GM18520 (cell line): ENCODE measurements around the gene MIGA2.
"Not testable (repeated sequence)": the region's sequence is repeated elsewhere in the genome, so short reads cannot be mapped to it uniquely, and the experiment has no call there.

Source experiments
- ATAC-seq: cut with Tn5 transposase; IDR thresholded peaks from one replicate; pipeline ENCODE4 v1.9.1; 2021; ENCODE audit not compliant: unreplicated experiment

The MIGA2 gene

GRCh38 chr9:129036241-129036922, at the start of gene MIGA2:
Gene MIGA2, plus strand, starts transcription at chr9:129036626. Its CDS starts 3,969 bp downstream, at chr9:129040595.
- peak; percentile 96 for ATAC-seq

GRCh38 chr9:128986671-128987070, 49.8 kb upstream of the MIGA2 start:
- no peak for ATAC-seq

GRCh38 chr9:128987805-128988204, 48.6 kb upstream of the MIGA2 start:
- ATAC-seq = no peak

GRCh38 chr9:128992995-128993394, 43.4 kb upstream of the MIGA2 start:
- no peak for ATAC-seq

- ATAC-seq = no peak
Measured at GRCh38 chr9:128995791-128996190, 40.6 kb upstream of the MIGA2 start.

- ATAC-seq = no peak
Measured at GRCh38 chr9:128998462-128998861, 38.0 kb upstream of the MIGA2 start.

- ATAC-seq = no peak
Measured at GRCh38 chr9:128999581-129000206, 36.7 kb upstream of the MIGA2 start.

- no peak for ATAC-seq
Measured at GRCh38 chr9:129001504-129002325, 34.7 kb upstream of the MIGA2 start.

GRCh38 chr9:129002992-129003391, 33.4 kb upstream of the MIGA2 start:
- no peak for ATAC-seq

- ATAC-seq = not testable (repeated sequence)
Measured at GRCh38 chr9:129004173-129004572, 32.3 kb upstream of the MIGA2 start.

- ATAC-seq = no peak
Measured at GRCh38 chr9:129005336-129005997, 31.0 kb upstream of the MIGA2 start.

GRCh38 chr9:129006328-129007034, 29.9 kb upstream of the MIGA2 start:
- no peak for ATAC-seq

GRCh38 chr9:129007035-129007765, 29.2 kb upstream of the MIGA2 start:
- no peak for ATAC-seq

GRCh38 chr9:129007766-129008468, 28.5 kb upstream of the MIGA2 start:
- no peak for ATAC-seq

GRCh38 chr9:129008469-129008965, 27.9 kb upstream of the MIGA2 start:
- no peak for ATAC-seq

GRCh38 chr9:129008986-129009583, 27.3 kb upstream of the MIGA2 start:
- ATAC-seq = no peak

GRCh38 chr9:129009584-129010141, 26.8 kb upstream of the MIGA2 start:
- no peak for ATAC-seq

- no peak for ATAC-seq
Measured at GRCh38 chr9:129010267-129010975, 26.0 kb upstream of the MIGA2 start.
